Stimulated activated CD8-positive, alpha-beta memory T cell treated with anti-CD3 and anti-CD28 coated beads, Interleukin-2, amount 100 ng/mL, for 1 hour (primary cell): ENCODE results near the gene GPR52.

Experiments used
- DNase-seq, 2 donors: peaks; one replicate each; pipeline ENCODE4 v3.0.0-alpha.2; 2020; ENCODE audit warnings: low read depth in 2 of 2

Gene GPR52

GRCh38 chr1:174466607-174467006, 18.8 kb downstream of the GPR52 start:
- no peak for DNase-seq

- DNase-seq, result no peak
Measured at GRCh38 chr1:174469052-174469451, 21.3 kb downstream of the GPR52 start.

- no peak for DNase-seq
Measured at GRCh38 chr1:174469687-174470086, 21.9 kb downstream of the GPR52 start.

GRCh38 chr1:174479281-174479680, 31.5 kb downstream of the GPR52 start:
- DNase-seq, result no peak

GRCh38 chr1:174480324-174480723, 32.6 kb downstream of the GPR52 start:
- no peak for DNase-seq

GRCh38 chr1:174491606-174492005, 43.8 kb downstream of the GPR52 start:
- no peak for DNase-seq

GRCh38 chr1:174497478-174497877, 49.7 kb downstream of the GPR52 start:
- DNase-seq, result no peak
